Keratinocyte (primary cell): ENCODE results near the gene C3orf20.

ENCODE experiments used
- EZH2 ChIP-seq: IDR thresholded peaks from one replicate; pipeline ENCODE4 v1.6.1; 2012; ENCODE audit warnings: inconsistent platforms, mild to moderate bottlenecking, low read length, moderate library complexity
- TF ChIP-seq, protein P1 (sequence below), 3 experiments: IDR thresholded peaks in 1 of 3; conservative IDR thresholded peaks in 1 of 3; optimal IDR thresholded peaks in 1 of 3; 2 replicates in 2 of 3; 3 replicates in 1 of 3; pipeline versions ENCODE3 to v1.5.1; 2011; ENCODE audit warnings: low read length in 3 of 3, mild to moderate bottlenecking in 3 of 3, moderate library complexity in 2 of 3, control low read depth in 1 of 3, inconsistent platforms in 1 of 3; ENCODE audit not compliant: insufficient read depth in 2 of 3; ENCODE audit errors: extremely low read depth in 1 of 3

GRCh38 chr3:14744556-14744955 is 69.6 kb downstream of the C3orf20 start:
- no peak for TF ChIP-seq EZH2
- TF ChIP-seq, protein P1, sequence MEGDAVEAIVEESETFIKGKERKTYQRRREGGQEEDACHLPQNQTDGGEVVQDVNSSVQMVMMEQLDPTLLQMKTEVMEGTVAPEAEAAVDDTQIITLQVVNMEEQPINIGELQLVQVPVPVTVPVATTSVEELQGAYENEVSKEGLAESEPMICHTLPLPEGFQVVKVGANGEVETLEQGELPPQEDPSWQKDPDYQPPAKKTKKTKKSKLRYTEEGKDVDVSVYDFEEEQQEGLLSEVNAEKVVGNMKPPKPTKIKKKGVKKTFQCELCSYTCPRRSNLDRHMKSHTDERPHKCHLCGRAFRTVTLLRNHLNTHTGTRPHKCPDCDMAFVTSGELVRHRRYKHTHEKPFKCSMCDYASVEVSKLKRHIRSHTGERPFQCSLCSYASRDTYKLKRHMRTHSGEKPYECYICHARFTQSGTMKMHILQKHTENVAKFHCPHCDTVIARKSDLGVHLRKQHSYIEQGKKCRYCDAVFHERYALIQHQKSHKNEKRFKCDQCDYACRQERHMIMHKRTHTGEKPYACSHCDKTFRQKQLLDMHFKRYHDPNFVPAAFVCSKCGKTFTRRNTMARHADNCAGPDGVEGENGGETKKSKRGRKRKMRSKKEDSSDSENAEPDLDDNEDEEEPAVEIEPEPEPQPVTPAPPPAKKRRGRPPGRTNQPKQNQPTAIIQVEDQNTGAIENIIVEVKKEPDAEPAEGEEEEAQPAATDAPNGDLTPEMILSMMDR (optimal IDR thresholded peaks at IDR 0.05 in 1 of 3, IDR thresholded peaks at IDR 0.05 in 1 of 3, conservative IDR thresholded peaks at IDR 0.05 in 1 of 3; ENCODE audit: extremely low read depth in 1 of 3, insufficient read depth in 2 of 3, low read length in 3 of 3), result no peak
